IPS-15b (cell line): ENCODE measurements around the gene ID3.

Experiments
- H3K27me3 ChIP-seq: one replicate; pipeline ENCODE4 v1.6.1; 2013; ENCODE audit warnings: low read length; ENCODE audit not compliant: control insufficient read depth, insufficient read depth
- H3K36me3 ChIP-seq: one replicate; pipeline ENCODE4 v1.6.1; 2013; ENCODE audit warnings: low read length; ENCODE audit not compliant: control insufficient read depth, insufficient read depth
- H3K4me1 ChIP-seq: one replicate; pipeline ENCODE4 v1.6.1; 2013; ENCODE audit warnings: mild to moderate bottlenecking, low read length; ENCODE audit not compliant: control insufficient read depth, insufficient read depth
- H3K4me3 ChIP-seq: one replicate; pipeline ENCODE4 v1.5.1; 2013; ENCODE audit warnings: low read depth, low read length
- H3K9ac ChIP-seq: one replicate; pipeline ENCODE4 v1.6.1; 2013; ENCODE audit warnings: low read depth, mild to moderate bottlenecking, low read length
- H3K9me3 ChIP-seq: one replicate; pipeline ENCODE4 v1.6.1; 2013; ENCODE audit warnings: mild to moderate bottlenecking, low read length; ENCODE audit not compliant: control insufficient read depth, insufficient read depth

ID3 gene

DNA sequence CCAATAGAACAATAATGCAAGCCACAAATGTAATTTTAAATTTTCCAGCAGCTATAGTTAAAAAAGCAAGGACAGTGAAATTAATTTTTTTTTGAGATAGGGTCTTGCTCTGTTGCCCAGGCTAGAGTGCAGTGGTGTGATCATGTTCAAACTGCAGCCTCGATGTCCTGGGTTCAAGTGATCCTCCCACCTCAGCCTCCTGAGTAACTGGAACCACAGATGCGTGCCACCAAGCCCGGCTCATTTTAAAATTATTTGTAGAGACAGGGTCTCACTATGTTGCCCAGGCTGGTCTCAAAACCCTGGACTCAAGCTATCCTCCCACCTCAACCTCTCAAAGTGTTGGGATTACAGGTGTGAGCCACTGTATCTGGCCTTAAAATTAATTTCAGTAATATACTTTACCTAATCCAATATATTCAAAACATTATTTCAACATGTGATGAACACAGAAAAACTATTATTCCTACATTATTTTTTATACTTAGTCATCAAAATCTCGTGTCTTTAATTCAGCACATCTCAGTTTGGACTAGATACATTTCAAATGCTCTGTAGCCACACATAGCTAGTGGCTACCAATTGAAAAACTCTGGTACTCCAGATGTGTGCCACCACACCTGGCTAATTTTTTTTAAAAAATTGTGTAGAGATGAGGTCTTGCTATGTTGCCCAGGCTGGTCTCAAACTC, 10.8 kb upstream of the ID3 start:
- no peaks in the 10 kb centered on the region for H3K9me3 ChIP-seq
- H3K36me3 ChIP-seq, result no peaks in the 10 kb centered on the region
- no peak overlapping the region for H3K9ac ChIP-seq
- peaks cover 12% of the 10 kb centered on the region for H3K4me1 ChIP-seq
- H3K4me3 ChIP-seq, result no peak overlapping the region
- peaks cover 17% of the 10 kb centered on the region for H3K27me3 ChIP-seq

GRCh38 chr1:23568608-23569383, 9.5 kb upstream of the ID3 start:
- Histone ChIP-seq H3K4me1 (peaks cover 12% of the 10 kb centered on the region), H3K9me3 (no peaks in the 10 kb centered on the region), H3K27me3 (peaks cover 19% of the 10 kb centered on the region), H3K9ac (no peak overlapping the region), H3K4me3 (peak overlapping the region; percentile 35), H3K36me3 (no peaks in the 10 kb centered on the region)

- H3K27me3 ChIP-seq, result peaks cover 22% of the 10 kb centered on the region
- H3K4me3 ChIP-seq, result peak overlapping the region; percentile 53
- H3K4me1 ChIP-seq, result peaks cover 12% of the 10 kb centered on the region
- no peak overlapping the region for H3K9ac ChIP-seq
- no peaks in the 10 kb centered on the region for H3K36me3 ChIP-seq
- H3K9me3 ChIP-seq, result no peaks in the 10 kb centered on the region
Measured at GRCh38 chr1:23567996-23568607, 8.8 kb upstream of the ID3 start.

DNA sequence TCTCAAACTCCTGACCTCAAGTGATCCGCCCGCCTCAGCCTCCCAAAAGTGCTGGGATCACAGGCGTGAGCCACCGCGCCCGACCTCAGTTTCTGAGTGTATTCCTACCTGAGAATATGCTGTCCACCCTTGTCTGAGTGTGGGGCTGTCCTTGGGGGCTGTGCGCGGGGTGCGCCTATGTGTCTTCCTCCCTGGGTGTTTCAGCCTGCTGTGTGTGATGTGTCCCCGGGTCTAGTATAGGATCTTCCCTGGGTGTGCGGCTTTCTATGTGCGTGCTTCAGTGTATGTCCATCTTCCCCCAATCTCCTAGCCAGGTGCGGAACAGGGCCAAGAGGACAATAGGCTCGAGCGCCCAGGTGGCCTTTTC, 8.3 kb upstream of the ID3 start:
- peaks cover 22% of the 10 kb centered on the region for H3K27me3 ChIP-seq
- no peak overlapping the region for H3K9ac ChIP-seq
- H3K4me1 ChIP-seq, result peaks cover 12% of the 10 kb centered on the region
- H3K9me3 ChIP-seq, result no peaks in the 10 kb centered on the region
- H3K4me3 ChIP-seq, result peak overlapping the region; percentile 53
- no peaks in the 10 kb centered on the region for H3K36me3 ChIP-seq

GRCh38 chr1:23566304-23566703, 7.0 kb upstream of the ID3 start:
- H3K9ac ChIP-seq, result no peak overlapping the region
- peaks cover 18% of the 10 kb centered on the region for H3K4me1 ChIP-seq
- no peak overlapping the region for H3K4me3 ChIP-seq
- H3K9me3 ChIP-seq, result no peaks in the 10 kb centered on the region
- H3K36me3 ChIP-seq, result no peaks in the 10 kb centered on the region
- H3K27me3 ChIP-seq, result peaks cover 26% of the 10 kb centered on the region

DNA sequence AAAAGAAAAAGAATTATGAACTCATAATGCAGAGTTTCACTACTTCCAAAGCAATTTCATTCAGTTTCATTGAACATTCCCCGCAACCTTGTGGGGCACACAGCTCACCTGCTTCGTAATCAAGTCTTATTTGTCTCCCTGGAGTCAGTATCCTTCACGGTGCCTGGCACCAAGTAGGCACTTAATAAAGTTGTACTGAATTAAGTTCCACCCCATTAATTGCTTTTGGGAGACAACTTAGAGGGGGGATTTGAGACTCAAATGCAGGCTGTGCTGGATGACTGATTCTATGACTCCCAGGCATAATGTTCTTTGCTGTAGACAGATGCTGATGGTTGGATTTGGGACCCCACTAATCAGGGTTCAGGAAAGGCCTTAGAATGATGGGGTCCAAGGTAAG, 6.5 kb upstream of the ID3 start:
- H3K9ac ChIP-seq, result no peak overlapping the region
- peaks cover 22% of the 10 kb centered on the region for H3K4me1 ChIP-seq
- H3K4me3 ChIP-seq, result no peak overlapping the region
- H3K9me3 ChIP-seq, result no peaks in the 10 kb centered on the region
- peaks cover 31% of the 10 kb centered on the region for H3K27me3 ChIP-seq
- no peaks in the 10 kb centered on the region for H3K36me3 ChIP-seq

GRCh38 chr1:23564529-23565122, 5.3 kb upstream of the ID3 start:
- Histone ChIP-seq H3K9ac (no peak overlapping the region), H3K4me1 (peaks cover 28% of the 10 kb centered on the region), H3K36me3 (no peaks in the 10 kb centered on the region), H3K27me3 (peaks cover 37% of the 10 kb centered on the region), H3K4me3 (no peak overlapping the region), H3K9me3 (no peaks in the 10 kb centered on the region)

DNA sequence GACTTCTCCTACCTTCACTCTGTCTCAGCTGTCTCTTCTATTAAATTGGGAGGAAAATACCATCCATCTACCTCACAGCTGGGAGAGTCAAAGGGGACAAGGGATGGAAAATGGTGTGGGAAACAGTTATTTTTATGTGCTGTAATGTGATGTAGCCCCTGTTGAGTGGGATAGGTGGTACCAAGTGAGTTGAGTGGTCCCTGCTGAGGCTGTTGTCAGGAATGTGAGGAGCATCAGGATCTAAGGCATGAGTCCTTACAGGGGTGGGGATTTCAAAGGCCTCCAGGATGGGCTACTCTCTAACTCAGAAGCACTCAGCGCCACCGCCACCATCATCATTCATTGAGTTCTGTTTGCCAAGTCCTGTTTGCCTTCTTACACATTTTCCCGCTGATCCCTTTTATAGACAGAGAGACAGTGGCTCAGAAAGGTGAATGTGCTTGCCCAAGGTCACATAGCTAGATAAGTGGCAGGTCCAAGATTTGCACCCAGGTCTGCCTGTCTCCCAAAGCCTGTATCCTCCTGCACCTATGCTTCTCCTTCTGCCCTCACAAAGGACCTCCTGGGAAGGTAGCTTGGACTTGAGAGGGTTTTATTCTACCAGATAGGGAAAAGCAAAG, 4.6 kb upstream of the ID3 start:
- H3K4me1 ChIP-seq, result peaks cover 21% of the 10 kb centered on the region
- H3K4me3 ChIP-seq, result no peak overlapping the region
- H3K27me3 ChIP-seq, result peaks cover 30% of the 10 kb centered on the region
- no peaks in the 10 kb centered on the region for H3K9me3 ChIP-seq
- H3K36me3 ChIP-seq, result no peaks in the 10 kb centered on the region
- no peak overlapping the region for H3K9ac ChIP-seq

GRCh38 chr1:23563003-23563402, 3.7 kb upstream of the ID3 start:
- peaks cover 21% of the 10 kb centered on the region for H3K4me1 ChIP-seq
- H3K4me3 ChIP-seq, result no peak overlapping the region
- H3K9ac ChIP-seq, result no peak overlapping the region
- H3K9me3 ChIP-seq, result no peaks in the 10 kb centered on the region
- H3K27me3 ChIP-seq, result peaks cover 30% of the 10 kb centered on the region
- H3K36me3 ChIP-seq, result no peaks in the 10 kb centered on the region

DNA sequence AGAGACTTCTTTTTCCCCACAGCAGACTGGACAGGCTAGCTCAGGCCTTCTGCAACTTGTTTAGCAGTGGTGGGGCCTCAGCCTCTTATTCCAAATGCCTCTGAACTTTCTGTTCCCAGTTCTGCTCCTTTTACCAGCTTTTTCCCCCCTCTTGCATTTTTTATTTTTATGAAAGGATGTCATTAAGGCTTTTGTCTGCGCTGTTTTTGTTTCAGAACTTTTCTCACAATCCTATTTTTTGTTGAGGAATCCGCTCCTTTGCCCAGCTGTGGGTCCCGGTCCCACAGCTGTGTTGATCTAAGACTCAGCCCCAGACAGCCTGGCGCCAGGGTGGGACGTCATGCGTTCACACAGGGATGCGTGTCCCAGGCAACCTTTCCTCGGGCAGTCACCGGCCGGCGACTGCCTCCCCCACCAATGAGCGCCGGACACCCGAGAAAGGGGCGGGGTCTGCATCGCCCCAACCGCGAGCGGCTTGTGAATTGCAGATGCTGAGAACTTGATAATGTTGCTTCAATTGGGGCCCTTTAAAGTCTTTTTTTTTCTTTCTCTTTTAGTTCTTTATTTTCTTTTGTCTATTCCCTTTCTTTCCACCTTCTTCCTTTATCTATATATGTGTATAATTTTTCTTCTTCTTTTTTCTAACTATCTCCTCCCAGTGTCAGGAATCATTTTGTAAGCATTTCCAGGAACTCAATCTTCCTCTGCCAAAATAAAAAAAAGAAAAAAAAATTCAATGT, 3.0 kb upstream of the ID3 start:
- Histone ChIP-seq H3K4me1 (peaks cover 27% of the 10 kb centered on the region), H3K9me3 (no peaks in the 10 kb centered on the region), H3K4me3 (no peak overlapping the region), H3K36me3 (no peaks in the 10 kb centered on the region), H3K9ac (no peak overlapping the region), H3K27me3 (peaks cover 36% of the 10 kb centered on the region)

GRCh38 chr1:23561813-23562100, 2.5 kb upstream of the ID3 start:
- peaks cover 32% of the 10 kb centered on the region for H3K4me1 ChIP-seq
- H3K36me3 ChIP-seq, result no peaks in the 10 kb centered on the region
- H3K9me3 ChIP-seq, result no peaks in the 10 kb centered on the region
- no peak overlapping the region for H3K9ac ChIP-seq
- H3K27me3 ChIP-seq, result peaks cover 39% of the 10 kb centered on the region
- H3K4me3 ChIP-seq, result no peak overlapping the region
